ENCODE data around the gene KDM8.
"Not testable (repeated sequence)": the region's sequence is repeated elsewhere in the genome, so short reads cannot be mapped to it uniquely, and the experiment has no call there.

Gene KDM8

DNA sequence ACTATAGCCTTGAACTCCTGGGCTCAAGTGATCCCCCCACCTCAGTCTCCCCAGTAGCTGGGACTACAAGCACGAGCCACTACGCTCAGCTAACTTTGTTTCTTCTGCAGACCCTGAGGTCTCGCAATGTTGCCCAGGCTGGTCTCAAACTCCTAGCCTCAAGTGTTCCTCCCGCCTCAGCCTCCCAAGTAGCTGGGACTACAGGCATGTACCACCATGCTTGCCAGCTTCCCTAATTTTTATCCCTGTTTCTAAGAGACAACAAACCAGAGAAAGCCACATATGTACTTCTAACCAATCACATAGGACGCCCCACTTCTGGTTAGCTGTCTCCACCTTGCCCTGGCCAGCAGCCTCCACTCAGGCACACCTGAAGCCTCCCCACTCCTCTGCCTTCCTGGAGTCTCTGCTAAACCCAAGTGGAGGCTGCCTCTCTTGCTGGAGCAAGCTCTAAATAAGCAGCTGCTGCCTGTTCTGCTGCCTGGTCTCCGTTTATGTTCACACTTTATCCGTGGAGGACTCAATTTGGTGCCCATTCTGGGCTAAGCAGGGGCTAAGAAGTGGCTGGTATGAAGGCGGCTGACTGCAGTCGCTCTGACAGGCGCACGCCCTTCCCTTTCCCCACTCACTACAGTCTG, 40.5 kb downstream of the KDM8 start:
- no peak for DNase-seq (ENCODE audit: low read depth in 2 of 2)

DNA sequence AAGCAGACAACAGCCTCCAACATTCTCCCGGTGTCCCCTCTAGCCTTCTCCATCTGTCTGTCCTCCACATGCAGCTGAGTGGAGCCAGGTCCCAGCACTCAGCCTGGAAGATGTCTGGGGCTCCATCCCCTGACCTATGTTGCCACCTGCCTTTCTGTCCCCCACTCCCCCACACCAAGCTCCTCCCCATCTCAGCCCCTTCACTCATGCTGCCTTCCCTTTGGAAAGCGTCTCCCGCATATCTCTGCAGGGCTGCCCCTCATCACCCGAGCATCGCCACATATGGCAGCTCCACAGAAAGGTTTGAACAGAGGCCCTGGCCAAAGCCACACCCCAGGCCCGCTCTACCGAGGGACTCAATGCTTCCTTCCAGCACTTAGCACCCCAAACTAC, 41.0 kb downstream of the KDM8 start:
- no peak for DNase-seq (ENCODE audit: low read depth in 2 of 2)

DNA sequence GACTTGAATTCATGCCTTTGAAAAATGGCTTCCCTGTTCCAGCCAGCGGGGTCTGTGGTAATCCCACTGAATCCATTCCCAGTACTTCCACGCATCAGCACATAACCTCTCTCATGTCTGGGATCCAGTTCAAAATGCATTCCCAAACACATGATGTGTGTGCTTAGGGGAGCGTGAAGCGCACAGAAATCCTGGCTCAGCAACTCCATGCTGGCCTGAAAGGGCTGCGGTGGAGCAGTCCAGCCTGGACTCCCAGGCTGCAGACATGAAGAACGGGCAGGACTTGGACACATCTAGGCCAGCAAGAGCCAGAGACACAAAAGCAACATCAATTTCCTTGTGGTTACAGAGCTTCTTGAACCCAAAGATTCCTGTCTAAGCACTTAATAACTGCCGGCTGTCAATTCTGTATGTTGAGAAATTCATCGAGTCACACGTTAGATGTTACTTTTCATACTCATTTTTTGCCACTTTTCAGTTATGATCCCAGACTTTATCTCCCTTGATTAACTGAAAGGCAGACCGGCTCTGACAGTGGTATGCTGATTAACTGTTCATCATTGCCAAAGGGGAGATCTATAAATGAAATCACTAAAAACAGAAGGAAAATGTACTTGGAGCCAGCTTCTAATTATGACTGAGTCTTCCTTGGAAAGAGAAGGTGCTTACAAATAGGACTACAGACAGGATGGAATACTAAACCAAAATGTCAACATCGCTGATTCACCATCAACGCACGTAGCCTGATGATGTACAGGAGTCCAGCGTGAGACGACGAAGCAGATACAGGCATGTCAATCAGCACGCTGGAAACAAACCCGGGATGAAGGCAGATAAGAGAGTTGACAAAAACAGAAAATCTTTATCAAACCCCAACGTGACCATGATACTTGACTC, 42.2 kb downstream of the KDM8 start:
- peak in 1 of 2 donors; percentile 41 for DNase-seq (ENCODE audit: low read depth in 2 of 2)

DNA sequence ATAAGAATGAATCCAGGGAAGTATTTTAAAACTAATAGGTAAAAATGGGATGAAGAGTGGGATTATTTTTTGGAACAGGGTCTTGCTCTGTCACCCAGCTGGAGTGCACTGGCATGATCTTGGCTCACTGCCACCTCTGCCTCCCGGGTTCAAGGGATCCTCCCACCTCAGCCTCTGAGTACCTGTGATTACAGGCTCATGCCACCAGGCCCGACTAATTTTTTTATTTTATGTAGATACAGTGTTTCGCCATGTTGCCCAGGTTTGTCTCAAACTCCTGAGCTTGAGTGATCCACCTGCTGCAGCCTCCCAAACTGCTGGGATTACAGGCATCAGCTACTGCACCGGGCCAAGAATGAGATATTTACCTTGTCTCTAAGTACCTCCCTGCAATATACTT, 43.1 kb downstream of the KDM8 start:
- DNase-seq (ENCODE audit: low read depth in 2 of 2) = no peak

DNA sequence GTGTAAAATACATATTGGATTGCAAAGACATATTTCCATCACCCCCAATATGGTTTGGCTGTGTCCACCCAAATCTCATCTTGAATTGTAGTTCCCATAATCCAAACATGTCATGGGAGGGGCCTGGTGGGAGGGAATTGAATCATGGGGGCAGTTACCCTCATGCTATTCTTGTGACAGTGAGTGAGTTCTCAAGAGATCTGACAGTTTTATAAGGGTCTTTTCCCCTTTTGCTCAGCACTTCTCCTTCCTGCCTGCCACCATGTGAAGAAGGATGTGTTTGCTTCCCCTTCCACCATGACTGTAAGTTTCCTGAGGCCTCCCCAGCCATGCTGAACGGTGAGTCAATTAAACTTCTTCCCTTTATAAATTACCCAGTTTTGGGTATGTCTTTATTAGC, 43.8 kb downstream of the KDM8 start:
- DNase-seq (ENCODE audit: low read depth in 2 of 2) = not testable (repeated sequence)

DNA sequence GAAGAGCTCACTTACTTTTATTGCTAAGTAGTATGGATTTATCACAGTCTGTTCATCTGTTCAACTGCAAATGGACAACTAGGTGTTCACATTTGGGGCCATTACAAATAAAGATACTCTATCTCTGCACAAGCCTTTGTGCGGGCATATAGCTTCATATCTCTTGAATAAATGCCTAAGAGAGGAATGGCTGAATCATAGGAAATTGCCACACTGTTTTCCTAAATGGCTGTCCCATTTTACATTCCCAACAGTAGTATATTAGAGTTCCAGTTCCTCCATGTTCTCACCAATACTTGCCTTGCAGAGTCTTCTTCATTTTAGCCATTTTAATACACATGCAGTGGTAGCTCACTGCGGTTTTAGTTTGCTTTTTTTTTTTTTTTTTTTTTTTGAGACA, 44.7 kb downstream of the KDM8 start:
- no peak for DNase-seq (ENCODE audit: low read depth in 2 of 2)

DNA sequence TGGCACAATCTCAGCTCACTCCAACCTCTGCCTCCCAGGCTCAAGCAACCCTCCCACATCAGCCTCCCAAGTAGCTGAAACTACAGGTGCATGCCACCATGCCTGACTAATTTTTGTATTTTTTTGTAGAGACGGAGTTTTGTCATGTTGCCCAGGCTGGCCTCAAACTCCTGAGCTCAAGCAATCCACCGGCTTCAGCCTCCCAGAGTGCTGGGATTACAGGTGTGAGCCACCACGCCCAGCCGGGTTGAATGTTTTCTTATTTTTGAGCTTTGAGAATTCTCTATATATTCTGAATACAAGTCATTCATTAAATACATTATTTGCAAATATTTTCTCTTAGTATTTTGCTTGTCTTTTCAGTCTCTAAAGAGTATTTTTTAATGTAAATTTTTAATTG, 45.6 kb downstream of the KDM8 start:
- not testable (repeated sequence) for DNase-seq (ENCODE audit: low read depth in 2 of 2)

DNA sequence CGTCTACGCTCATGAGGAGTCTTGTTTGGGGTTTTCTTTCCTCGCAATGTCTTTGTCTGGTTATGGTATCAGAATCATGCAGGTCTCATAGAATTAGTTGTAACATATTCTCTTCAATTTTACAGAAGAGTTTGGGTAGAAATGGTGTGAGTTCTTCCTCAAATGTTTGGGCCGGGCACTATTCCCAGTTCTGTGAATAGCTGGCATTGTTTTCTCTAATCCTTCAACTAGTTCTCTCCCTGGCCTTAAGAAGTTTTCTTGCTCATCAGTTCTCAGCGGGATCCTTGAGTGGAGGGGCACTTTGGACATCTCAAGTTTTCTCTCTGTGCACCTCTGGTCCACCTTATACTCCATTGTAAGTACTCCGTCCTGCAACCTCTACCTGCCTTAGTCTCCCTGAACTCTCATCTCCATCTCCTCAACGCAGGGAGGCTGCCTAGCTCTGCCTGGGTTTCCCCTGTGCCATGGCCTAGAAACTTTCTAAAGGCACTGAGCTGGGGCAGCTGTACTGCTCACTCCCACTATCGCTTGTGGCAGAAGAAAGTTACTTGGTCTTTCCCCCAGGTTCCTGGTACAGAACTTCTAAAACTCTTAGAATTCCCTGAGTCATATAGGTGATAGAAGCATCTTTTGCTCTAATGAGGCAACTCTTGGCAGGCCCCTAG, 48.3 kb downstream of the KDM8 start:
- DNase-seq (ENCODE audit: low read depth in 2 of 2) = no peak

DNA sequence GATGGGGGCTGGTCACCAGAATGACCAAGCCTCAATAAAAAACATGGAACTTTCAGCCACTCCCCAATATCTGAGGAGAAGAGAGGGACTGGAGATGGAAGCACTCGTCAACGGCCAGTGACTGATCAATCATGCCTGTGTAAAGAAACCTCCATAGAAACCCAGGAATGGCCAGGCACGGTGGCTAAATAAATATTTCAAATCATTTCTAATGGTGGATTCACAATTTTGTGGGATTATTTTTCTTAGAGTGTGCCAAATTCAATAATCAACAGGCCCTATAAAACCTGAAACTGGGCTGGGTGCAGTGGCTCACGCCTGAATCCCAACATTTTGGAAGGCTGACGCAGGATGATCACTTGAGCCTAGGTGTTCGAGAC, 48.9 kb downstream of the KDM8 start:
- DNase-seq (ENCODE audit: low read depth in 2 of 2) = no peak

DNA sequence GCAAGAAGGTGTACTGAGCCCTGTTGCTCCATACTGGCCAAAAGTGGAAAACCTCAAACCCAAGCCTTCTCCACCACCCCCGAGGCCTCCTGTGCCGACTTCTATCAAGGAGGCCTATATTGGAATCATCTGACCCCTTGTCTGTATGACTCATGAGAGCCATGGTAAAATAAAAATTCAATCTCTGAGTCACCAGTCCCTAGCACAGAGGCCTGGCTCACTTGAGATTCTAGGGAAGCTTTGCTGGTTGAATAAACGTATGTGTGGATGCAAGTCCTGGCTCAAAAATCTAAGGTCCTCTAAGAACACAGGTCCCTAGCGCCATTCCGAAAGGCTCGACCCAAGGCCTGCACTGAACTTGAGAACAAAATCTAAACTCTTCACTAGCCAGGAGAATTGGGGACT, 50.2 kb downstream of the KDM8 start:
- no peak for DNase-seq (ENCODE audit: low read depth in 2 of 2)

DNA sequence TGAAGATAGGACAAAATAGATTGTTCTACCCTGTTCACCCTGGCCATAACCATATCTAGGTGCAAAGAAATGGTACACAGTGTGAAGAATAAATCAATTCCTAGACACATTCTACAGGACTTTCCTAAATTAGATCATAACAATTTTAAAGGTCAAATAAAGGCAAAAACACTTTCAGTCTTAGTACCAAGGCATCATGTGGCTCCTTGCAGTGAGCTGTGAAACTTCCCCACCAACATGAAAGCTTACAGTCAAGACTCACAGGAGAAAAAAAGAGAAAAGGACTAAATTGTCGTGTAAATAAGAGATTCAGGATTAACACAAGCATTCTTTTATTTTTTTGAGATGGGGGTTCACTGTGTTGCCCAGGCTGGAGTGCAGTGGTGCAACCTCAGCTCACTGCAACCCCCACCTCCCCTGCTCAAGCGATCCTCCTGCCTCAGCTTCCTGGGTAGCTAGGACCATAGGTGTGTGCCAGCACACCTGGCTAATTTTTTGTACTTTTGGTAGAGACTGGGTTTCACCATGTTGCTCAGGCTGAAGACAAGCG, 51.0 kb downstream of the KDM8 start:
- DNase-seq (ENCODE audit: low read depth in 2 of 2) = no peak

DNA sequence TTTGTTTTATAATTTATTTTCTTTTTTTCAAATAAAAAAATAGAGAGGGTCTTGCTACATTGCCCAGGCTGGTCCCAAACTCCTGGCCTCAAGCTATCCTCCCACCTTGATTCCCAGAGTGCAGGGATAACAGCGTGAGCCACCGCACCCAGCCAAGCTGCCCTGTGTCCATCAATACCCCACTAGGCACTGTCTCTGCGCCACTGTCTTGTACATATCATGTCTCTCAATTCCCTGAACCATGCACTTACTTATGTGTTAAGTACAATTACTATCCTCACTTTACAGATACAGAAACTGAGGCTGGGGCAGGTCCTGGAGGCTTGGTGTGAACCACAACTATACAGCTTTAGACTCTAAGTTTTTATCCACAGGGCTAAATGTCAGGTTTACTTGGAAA, 53.5 kb downstream of the KDM8 start:
- no peak for DNase-seq (ENCODE audit: low read depth in 2 of 2)

DNA sequence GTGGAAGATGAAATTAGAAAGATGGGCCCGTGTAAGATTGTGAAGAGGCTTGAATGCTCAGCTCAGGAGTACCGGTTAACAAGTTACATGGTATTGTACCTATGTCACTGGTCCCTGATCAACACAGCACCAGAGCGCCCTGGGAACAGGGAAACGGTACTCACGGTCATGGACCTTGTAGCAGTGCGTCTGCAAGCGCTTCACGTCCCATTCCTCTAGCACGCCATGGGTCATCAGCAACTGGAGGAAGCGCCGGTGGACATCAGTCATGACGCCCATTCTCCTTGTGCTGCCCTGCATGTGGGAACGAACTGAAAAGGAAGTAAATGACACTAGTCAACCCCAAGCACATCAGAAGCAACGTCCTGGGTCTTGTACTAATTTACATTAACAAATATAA, 53.9 kb downstream of the KDM8 start:
- no peak for DNase-seq (ENCODE audit: low read depth in 2 of 2)

DNA sequence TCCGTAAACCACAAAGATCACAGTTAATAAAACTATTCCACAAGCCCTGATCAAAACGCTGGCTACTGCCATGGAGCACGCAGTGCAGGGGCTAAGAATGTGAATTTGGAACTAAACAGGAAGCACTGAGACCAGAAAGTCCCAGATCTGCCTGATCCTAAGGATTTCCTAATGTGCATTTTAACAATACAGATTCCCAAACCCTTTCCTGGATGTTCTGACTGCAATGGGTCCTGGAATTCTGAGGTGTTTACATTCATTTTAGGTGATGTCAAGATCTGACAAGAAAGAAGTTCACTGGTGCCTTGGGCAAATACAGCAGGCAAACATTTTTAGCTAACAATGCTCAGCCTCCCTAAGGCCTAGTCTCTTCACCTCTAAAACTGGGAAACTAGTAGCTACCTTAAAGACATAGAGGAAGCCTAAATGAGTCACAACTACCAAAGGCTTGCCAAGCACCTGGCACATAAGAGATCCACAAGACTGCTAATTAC, 55.0 kb downstream of the KDM8 start:
- DNase-seq (ENCODE audit: low read depth in 2 of 2) = no peak

DNA sequence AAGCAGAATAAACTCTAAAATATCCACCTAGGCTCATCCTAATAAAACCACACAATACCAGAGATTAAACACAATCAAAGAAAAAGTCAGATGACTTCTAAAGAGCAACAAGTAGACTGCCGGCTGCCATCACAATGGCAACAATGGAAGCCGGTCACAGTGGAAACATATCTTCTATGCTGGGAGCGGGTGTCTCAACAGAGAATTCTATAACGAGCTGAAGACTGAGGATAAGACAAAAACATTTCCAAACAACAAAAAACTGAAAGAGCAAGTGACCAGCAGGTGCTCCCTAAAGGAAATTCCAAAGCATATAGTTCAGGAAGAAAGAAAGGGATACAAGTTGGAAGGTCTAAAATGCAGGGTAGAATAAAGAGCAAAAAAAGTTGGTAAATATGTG, 56.4 kb downstream of the KDM8 start:
- no peak for DNase-seq (ENCODE audit: low read depth in 2 of 2)

DNA sequence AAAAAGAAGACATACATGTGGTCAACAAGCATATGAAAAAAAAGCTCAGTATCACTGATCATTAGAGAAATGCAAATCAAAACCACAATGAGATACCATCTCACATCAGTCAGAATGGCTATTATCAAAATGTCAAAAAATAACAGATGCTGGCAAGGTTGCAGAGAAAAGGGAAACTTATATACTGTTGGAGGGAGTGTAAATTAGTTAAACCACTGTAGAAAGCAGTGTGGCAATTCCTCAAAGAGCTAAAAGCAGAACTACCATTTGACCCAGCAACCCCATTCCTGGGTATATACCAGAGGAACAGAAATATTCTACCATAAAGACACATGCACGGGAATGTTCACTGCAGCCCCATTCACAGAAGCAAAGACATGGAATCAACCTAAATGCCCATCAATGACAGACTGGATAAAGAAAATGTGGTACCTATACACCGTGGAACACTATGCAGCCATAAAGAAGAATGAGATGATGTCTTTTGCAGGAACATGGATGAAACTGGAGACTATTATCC, 59.6 kb downstream of the KDM8 start:
- not testable (repeated sequence) for DNase-seq (ENCODE audit: low read depth in 2 of 2)

DNA sequence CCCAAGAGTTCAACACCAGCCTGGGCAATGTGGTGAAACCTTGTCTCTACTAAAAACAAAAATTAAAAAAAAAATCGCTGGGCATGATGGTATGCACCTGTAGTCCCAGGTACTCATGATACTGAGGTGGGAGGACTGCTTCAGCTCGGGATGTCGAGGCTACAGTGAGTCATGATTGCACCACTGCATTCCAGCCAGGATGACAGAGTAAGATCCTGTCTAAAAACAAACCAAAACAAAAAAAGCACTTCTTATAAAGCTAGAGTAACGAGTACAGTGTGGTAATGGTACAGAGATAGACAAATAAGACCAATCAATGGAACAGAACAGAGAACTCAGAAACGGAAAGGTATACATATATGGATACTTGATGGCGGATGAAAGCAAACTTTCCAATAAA, 60.8 kb downstream of the KDM8 start:
- DNase-seq (ENCODE audit: low read depth in 2 of 2) = no peak

DNA sequence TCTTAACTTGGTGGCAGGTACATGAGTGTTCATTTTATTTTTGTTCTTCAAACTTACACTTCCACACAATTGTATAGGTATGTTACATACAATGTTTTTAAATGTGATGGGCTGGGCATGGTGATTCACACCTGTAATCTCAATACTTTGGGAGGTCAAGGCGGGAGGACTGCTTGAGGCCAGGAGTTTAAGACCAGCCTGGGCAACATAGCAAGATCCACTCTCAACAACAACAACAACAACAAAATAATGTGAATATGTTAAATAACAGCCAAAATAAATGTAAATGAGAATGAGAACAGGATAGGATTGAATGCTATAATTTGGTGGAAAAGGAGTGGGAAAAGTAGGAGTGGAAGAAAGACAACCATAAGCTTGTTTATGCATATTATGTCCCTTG, 62.7 kb downstream of the KDM8 start:
- DNase-seq (ENCODE audit: low read depth in 2 of 2) = no peak

DNA sequence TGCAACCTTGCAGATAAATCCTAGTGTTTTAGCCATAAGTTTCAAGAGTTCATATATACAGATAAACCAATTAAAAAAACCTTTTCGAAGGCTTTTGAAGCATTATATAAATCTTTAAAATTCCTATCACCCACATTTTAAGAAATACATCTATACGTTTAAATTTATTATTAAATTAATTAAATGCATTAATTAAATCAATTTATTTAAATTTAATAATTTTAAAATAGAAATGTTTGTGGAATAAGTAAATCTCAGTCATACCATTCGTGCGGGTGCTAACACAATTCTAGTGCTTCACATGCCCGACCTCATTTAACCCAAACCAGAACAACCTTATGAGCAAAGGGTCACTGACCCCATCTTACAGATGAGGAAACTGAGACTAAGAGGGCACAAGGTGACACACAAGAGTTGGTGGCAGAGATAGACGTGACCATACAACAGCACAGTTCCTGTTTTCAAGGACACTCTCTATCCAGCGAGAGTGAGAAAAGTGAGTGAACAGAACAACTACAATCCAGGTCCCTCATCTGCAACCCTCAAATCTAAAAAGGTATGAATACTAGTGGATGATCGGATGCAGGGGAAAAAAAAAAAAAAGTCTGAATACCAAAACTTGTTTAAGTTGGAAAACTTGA, 63.8 kb downstream of the KDM8 start:
- DNase-seq (ENCODE audit: low read depth in 2 of 2) = no peak

DNA sequence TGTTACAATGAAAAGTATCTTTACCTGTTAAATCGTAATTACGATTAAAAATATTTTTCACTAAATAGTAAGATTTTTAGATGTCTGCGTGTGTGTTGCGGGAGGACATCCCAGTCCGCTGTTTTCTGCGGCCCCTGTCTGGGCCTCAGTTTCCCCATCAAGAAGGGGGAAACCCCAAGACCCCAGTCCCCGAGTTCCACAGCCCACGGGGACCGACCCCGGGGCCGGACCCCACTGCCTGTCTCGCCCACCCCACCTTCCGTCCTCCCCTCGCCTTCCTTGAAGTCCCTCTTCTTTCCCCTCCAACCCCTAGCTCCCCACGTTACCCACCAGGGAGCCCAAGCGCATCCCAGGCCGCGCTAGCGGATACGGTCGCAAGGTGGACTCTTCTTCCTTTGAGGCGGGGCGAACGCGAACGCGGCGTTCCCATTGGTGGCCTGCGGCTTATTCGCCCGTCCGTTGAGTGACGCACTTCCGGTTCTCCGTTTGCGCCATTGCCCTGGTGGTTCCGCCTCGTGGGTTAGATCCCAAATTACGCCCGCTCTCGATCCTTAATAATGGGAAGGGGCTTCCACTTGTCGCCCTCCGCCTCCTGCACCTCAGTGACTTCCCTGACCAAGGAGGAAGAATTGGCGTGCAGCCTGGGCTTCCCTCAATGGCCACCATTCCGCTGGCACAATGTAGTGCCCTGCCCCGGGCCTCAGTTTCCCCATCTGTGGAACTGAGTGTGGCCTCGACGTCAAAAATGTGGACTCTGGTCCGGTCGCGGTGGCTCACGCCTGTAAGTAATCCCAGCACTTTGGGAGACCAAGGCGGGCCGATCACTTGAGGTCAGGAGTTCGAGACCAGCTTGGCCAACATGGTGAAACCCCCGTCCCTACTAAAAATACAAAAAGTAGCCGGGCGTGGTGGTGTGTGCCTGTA, 65.3 kb downstream of the KDM8 start, which contains the start of gene NSMCE1:
Gene NSMCE1, minus strand, starts transcription at position 397 of the 924 bp plus-strand sequence. CDS start 11,202 bp downstream, outside the sequence.
- peak; percentile 95 to 99 for DNase-seq (ENCODE audit: low read depth in 2 of 2)

All from stimulated activated CD8-positive, alpha-beta memory T cell treated with anti-CD3 and anti-CD28 coated beads, Interleukin-2, amount 100 ng/mL, for 48 hours (primary cell).